Measurements from ENCODE around the gene PROK1. TPM values are rescaled to one million over a fixed set of nuclear protein-coding genes. Genes with fewer than 3 reads are reported as not detected.

PROK1 gene
- total RNA-seq, 4 donors from 2014 or later = 0.38 to 2.8 (median 1.6) TPM

DNA sequence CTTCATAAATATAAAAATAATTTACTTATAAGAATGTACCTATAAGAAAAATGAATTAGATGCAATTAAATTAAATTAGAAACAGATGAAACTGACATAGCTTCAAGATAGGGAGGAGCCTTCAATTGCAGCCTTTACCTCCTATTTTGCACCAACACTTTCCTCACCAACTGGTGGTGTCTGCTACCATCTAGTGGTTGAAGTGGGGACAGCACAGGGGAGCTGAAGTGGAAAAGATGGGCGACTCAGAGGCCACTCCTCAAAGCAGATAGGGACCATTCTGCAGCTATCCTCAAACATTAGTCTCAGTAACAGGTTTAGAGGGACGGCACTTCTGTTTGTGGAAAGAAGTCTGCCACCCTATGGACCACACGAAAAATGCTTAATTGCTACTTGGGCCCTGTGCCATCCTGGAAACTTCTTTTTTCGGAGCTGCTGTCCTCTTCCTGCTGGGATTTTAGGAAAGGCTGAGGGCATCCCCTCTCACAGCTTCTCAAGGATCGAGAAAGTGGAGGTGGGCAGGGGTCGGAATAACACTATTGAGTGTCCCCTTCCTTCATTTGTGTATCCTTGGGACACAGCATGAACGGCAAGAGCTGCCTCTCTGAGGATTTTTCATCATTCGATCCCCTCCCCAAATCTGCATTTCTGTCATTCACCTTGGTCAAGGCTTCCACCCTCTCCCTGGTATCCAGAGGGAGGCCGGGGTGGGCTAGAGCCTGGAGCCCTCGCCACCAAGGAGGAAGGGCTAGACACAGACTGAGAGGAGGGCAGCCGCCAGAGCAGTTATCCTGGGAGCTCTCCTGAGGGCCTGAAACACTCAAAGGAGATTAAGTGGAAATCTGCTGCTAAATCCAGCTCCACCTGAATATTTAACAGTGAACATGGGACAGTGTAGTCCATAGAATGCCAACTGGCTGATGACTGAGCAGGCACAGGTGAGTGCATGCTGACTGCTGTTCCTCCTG lies 9.6 kb downstream of the PROK1 start:
- no peaks in the 10 kb centered on the region for H3K4me1 ChIP-seq
- H3K27me3 ChIP-seq = no peaks in the 10 kb centered on the region
- no peak overlapping the region for H3K4me3 ChIP-seq
- in situ Hi-C loops (cut with MboI; ENCODE audit: low sequenced_read_pairs in 4 of 4) (loop anchor here (5.0 to 10.0 kb wide), 4 partner anchors 126 to 258 kb away; partner anchors contain the start of gene RBM15 (in 1 of the 4)), intact Hi-C loops (cut with DNase I; ENCODE audit: low total_unique reads) (loop anchor here (1.0 to 2.0 kb wide), 3 partner anchors 48 to 257 kb away; no protein-coding TSS in a partner anchor)
- no peak for TF ChIP-seq POLR2A (IDR thresholded peaks at IDR 0.05)
- TF ChIP-seq, protein P1, sequence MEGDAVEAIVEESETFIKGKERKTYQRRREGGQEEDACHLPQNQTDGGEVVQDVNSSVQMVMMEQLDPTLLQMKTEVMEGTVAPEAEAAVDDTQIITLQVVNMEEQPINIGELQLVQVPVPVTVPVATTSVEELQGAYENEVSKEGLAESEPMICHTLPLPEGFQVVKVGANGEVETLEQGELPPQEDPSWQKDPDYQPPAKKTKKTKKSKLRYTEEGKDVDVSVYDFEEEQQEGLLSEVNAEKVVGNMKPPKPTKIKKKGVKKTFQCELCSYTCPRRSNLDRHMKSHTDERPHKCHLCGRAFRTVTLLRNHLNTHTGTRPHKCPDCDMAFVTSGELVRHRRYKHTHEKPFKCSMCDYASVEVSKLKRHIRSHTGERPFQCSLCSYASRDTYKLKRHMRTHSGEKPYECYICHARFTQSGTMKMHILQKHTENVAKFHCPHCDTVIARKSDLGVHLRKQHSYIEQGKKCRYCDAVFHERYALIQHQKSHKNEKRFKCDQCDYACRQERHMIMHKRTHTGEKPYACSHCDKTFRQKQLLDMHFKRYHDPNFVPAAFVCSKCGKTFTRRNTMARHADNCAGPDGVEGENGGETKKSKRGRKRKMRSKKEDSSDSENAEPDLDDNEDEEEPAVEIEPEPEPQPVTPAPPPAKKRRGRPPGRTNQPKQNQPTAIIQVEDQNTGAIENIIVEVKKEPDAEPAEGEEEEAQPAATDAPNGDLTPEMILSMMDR (IDR thresholded peaks at IDR 0.05 in 4 of 5, conservative IDR thresholded peaks at IDR 0.05 in 1 of 5) = peak; percentile 89 to 96 (median 94)
- DNase-seq (peak; percentile 54 to 68), ATAC-seq (peak; percentile 93 to 95)
- no peaks in the 10 kb centered on the region for H3K9me3 ChIP-seq
- H3K36me3 ChIP-seq = no peaks in the 10 kb centered on the region
- no peak overlapping the region for H3K27ac ChIP-seq

DNA sequence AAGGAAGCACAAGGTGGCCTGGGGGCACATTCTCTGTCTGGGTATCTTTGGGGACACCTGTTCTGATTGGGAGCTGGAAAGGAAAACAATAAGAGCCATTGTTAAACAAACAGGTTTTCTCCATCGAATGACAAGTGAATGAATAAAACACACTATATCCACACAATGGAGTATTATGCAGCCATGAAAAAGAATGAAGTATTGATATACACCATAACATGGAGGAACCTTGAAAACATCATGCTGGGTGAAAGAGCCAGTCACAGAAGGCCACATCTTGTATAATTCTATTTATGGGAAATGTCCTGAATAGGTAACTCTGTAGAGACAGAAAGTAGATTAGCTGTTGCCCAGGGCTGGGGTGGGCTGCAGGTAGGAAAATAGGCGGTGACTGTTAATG lies 11.1 kb downstream of the PROK1 start:
- H3K9me3 ChIP-seq = no peaks in the 10 kb centered on the region
- peaks cover 7 to 9% of the 10 kb centered on the region in 2 donors for H3K4me1 ChIP-seq
- H3K27ac ChIP-seq = no peak overlapping the region
- DNase-seq (no peak), ATAC-seq (no peak)
- H3K27me3 ChIP-seq = no peaks in the 10 kb centered on the region
- TF ChIP-seq POLR2A (IDR thresholded peaks at IDR 0.05) = no peak
- TF ChIP-seq, protein P1 (IDR thresholded peaks at IDR 0.05 in 4 of 5, conservative IDR thresholded peaks at IDR 0.05 in 1 of 5) = no peak
- no peak overlapping the region for H3K4me3 ChIP-seq
- no peaks in the 10 kb centered on the region for H3K36me3 ChIP-seq
- intact Hi-C loops (cut with DNase I; ENCODE audit: low total_unique reads) = no loop called here
- in situ Hi-C loops (cut with MboI; ENCODE audit: low sequenced_read_pairs in 4 of 4) = loop anchor here (5.0 to 10.0 kb wide), 4 partner anchors 127 to 260 kb away; partner anchors contain the start of gene RBM15 (in 1 of the 4)

DNA sequence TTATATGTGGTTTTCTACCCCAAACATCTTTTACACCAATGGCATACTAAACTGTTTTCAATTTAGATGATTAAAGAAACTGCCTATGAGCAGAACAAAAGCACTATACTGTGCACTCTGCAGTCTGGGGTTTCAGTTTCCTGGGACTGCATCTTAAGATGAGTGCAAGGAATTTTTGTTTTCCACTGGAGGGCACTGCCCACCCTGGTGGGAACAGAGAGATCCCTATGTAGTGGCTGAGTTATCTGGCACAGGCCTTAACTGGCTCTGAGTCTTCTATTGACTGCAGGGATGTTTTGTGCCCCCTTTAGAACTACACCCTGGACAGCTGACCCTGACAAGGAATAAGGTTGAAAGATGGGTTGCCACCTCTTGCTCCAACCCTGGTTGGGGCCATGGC lies 12.0 kb downstream of the PROK1 start:
- no peak for TF ChIP-seq POLR2A (IDR thresholded peaks at IDR 0.05)
- TF ChIP-seq, protein P1 (IDR thresholded peaks at IDR 0.05 in 4 of 5, conservative IDR thresholded peaks at IDR 0.05 in 1 of 5) = no peak
- no peak for DNase-seq
- intact Hi-C loops (cut with DNase I; ENCODE audit: low total_unique reads) = no loop called here
- no peak overlapping the region for H3K27ac ChIP-seq
- no peak for ATAC-seq
- in situ Hi-C loops (cut with MboI; ENCODE audit: low sequenced_read_pairs in 4 of 4) = loop anchor here (5.0 to 10.0 kb wide), 4 partner anchors 128 to 261 kb away; partner anchors contain the start of gene RBM15 (in 1 of the 4)
- H3K9me3 ChIP-seq = no peaks in the 10 kb centered on the region
- H3K36me3 ChIP-seq = no peaks in the 10 kb centered on the region
- H3K4me3 ChIP-seq = no peak overlapping the region
- peaks cover 13 to 14% of the 10 kb centered on the region in 2 donors for H3K4me1 ChIP-seq
- H3K27me3 ChIP-seq = no peaks in the 10 kb centered on the region

DNA sequence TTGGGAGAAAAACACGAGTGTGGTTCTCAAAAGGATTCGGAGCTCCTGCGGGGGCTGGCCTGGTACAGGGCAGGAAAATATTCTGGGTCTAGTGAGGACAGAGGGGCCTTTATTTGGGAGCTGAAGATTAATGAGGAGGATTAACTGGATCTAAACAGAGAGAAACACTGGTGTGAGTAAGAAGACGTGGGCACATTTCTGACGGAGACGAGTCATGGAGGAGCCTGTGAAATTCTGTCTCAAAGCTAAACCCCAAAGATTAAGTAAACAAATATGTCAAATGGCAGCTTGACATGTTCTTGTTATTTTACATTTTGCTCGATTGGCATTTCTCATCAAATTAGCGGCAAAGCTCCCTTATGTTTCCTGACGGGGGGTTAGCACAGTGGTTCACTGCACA lies 12.8 kb downstream of the PROK1 start:
- intact Hi-C loops (cut with DNase I; ENCODE audit: low total_unique reads) = no loop called here
- Histone ChIP-seq H3K36me3 (no peaks in the 10 kb centered on the region), H3K4me1 (peaks cover 13 to 14% of the 10 kb centered on the region in 2 donors), H3K27me3 (no peaks in the 10 kb centered on the region), H3K4me3 (no peak overlapping the region), H3K27ac (no peak overlapping the region), H3K9me3 (no peaks in the 10 kb centered on the region)
- in situ Hi-C loops (cut with MboI; ENCODE audit: low sequenced_read_pairs in 4 of 4) = loop anchor here (5.0 to 10.0 kb wide), 4 partner anchors 129 to 261 kb away; partner anchors contain the start of gene RBM15 (in 1 of the 4)
- TF ChIP-seq, protein P1 (IDR thresholded peaks at IDR 0.05 in 4 of 5, conservative IDR thresholded peaks at IDR 0.05 in 1 of 5) = no peak
- no peak for TF ChIP-seq POLR2A (IDR thresholded peaks at IDR 0.05)
- DNase-seq = no peak
- ATAC-seq = no peak

All from gastrocnemius medialis (tissue), 4 donors.